ENCODE measurements around the gene ZNF354C.

The ZNF354C gene

DNA sequence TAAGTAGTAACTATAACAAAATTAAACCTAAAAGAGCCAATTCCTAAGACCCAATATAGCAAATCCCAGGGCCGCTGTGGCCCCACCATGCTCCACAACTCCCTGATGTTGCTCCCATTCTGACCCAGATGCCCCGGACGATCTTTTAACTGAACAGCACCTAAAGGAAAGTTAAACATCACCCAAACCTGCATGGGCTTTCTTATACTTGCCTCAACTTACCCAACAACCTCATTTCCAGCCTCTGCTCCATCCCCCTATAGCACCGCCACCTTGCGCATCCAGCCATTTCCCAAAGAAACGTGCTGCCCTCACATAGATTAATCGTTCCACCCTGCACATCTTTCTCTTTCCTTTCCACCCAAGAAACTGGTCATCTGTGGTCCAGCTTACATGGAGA lies 54.6 kb downstream of the ZNF354C start:
- DNase-seq = no peak

GRCh38 chr5:179115307-179115706 lies 55.1 kb downstream of the ZNF354C start:
- DNase-seq = no peak

GRCh38 chr5:179115845-179116524 lies 55.8 kb downstream of the ZNF354C start:
- DNase-seq = no peak

- no peak for DNase-seq
These were observed 58.2 kb downstream of the ZNF354C start for GRCh38 chr5:179118338-179118737.

- no peak for DNase-seq
These were observed 58.7 kb downstream of the ZNF354C start for GRCh38 chr5:179118756-179119414.

DNA sequence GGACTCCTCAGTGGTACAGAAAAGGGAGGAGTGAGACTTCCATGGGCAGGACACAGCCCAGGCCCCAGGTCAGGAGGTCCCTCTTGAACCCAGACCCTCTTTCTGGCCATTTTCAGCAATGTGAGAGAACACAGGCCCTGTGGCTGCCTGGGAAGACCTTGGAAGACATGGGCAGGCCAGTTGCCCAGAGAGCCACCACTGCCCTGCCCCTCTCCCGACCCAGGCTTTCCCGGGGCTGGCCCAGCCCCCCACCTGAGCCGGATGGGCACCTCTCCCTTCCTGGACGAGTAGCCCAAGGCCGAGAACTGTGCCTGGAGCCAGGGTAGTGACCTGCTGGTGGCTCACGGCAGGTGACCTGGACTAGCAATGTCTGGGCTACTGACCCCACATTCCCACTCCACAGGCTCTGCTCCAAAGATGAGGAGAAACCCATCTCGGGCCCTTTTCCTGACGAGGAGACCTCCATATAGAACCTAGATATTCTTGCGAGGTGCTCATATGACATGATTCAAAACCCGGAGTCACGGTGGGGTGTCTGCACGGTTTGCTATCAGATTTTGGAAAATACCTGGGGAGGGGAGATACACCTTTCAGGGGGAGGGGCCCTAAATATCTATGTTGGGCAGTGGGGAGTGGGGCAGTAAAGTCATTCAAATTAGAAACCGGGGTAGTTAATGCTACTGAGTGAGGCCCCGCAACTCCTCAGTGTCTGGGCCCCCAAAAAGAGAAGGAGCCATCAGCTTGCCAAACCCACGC lies 59.4 kb downstream of the ZNF354C start:
- no peak for DNase-seq

GRCh38 chr5:179120421-179120861 lies 60.3 kb downstream of the ZNF354C start:
- no peak for DNase-seq

- no peak for DNase-seq
These were observed 60.9 kb downstream of the ZNF354C start for GRCh38 chr5:179120951-179121666.

- no peak for DNase-seq
These were observed 61.5 kb downstream of the ZNF354C start for GRCh38 chr5:179121667-179122111.

GRCh38 chr5:179122411-179123108 lies 62.4 kb downstream of the ZNF354C start:
- no peak for DNase-seq

- DNase-seq = no peak
These were observed 62.9 kb downstream of the ZNF354C start for GRCh38 chr5:179123109-179123426.

DNA sequence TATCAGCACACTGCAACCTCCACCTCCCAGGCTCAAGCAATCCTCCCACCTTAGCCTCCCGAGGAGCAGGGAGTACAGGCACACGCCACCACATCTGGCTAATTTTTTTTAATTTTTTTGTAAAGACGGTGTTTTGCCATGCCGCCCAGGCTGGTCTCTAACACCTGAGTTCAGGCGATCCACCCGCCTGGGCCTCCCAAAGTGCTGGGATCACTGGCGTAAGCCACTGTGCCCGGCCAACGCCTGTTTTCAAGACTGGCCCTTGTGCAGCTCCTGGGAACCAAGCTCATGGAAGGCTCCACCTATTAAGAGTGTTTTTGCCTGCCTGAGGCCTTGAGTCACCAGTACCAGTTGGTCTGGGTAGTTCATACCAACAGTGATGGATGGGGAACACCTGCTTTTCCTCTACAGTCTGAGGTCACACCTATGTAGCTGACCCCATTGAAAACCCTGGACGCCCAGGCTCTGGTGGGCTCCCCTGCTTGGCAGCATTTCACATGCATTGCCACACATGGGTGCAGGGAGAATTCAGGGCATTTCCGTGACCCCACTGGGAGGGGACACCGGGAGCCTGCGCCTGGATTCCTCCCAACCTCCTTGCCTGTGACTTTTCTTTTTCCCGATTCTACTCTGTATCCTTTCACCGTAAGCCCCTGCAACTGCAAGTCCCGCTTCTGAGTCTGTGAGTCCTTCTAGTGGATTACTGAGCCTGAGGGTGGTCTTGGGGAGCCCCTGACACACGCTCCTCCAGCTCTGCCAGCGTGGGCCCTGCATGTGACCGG lies 63.5 kb downstream of the ZNF354C start:
- no peak for DNase-seq

- no peak for DNase-seq
These were observed 64.2 kb downstream of the ZNF354C start for GRCh38 chr5:179124273-179124852.

DNA sequence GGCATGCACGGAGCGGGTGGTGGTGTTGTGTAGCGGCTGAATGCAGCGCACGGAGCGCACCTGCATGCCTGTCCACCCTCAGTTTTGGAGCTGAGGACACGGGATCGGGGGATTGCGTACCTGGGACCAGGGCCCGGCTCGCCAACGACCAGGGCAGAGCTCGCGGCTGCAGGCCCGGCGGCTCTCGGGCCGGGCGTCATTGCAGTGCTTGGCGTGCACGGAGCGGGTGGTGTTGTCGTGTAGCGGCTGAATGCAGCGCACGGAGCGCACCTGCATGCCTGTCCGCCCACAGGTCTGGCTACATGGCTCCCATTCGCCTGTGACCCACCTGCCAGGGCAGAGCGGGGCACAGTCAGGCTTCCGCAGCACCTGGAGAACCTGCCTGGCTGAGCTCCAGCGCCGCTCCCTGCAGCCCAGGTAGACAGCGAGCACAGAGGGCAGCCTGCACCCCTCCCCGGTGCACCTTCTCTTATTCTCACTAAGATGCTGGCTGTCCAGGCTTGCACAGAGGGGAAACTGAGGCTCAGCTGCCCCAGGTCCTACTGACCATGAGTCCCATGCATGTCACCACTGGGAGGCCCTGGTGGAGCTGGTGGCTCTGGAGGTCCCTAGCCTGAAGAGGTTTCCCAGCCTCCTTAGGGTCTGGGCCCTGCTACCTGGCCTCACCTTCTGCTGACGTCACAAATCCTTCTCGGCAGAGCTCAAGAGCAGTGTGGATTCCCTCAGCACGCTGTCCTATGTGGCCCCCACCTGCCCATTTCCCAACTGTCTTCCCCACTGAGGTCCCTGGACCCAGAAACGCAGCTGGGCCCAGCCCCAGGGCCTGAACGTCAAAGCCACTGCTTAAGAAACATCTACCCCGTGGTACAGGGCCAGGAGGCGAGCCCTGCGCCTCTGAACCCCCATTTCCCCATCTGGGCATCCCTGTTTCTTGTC lies 64.9 kb downstream of the ZNF354C start:
- no peak for DNase-seq

DNA sequence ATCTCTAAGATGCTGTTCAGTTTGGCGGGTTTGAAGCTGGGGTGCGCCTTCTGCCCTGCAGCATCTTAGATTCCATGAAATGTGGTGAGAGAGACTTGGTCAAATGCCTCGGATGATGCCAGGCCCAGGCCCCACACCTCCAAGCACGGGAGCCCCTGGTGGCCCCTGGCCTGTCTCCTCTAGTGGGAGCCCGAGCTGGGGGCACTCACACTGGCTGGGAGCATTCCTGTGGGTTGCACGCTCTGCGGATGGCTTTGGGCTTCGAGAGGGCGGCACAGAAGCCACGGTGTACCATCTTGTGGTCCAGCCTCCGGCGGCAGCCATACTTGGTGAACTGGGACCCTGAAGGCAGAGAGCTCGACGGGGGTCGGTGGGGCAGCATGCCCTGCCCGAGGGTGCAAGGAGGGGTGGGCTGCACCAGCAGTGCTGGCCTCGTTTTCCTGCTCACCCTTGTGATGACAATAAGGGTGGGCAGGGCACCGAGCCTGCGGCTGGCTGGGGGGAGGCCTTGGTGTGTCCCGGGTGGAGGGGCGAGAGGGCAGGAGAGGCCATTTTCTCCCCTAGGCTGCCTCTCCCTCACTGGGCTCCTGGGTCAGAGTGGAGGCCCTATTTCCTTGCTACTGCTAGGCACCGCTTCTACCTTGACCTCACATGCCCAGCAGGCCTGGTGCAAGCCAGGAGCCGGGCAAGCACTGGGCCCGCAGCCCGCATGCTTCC lies 65.8 kb downstream of the ZNF354C start:
- no peak for DNase-seq

DNA sequence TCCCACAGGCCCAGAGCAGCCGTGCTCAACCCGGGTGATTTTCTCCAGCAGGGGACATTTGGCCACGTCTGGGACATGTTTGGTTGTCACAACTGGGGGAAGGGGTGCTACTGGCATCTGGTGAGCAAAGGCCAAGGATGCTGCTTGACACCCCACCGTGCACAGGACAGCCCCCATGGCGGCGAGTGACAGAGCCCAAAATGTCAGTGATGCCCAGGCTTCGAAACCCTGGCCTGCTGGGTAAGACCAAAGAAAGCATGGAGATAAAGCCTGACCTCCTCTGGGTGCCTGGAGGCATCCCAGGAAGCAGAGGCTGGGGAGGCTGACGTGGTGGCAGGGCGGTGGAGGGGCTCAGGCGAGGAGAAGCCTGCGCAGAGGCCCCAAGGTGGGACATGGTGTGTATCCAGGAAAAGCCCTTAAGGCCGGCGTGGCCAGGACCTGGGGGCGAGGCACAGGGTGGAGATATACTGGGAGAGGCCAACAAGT lies 66.4 kb downstream of the ZNF354C start:
- no peak for DNase-seq

DNA sequence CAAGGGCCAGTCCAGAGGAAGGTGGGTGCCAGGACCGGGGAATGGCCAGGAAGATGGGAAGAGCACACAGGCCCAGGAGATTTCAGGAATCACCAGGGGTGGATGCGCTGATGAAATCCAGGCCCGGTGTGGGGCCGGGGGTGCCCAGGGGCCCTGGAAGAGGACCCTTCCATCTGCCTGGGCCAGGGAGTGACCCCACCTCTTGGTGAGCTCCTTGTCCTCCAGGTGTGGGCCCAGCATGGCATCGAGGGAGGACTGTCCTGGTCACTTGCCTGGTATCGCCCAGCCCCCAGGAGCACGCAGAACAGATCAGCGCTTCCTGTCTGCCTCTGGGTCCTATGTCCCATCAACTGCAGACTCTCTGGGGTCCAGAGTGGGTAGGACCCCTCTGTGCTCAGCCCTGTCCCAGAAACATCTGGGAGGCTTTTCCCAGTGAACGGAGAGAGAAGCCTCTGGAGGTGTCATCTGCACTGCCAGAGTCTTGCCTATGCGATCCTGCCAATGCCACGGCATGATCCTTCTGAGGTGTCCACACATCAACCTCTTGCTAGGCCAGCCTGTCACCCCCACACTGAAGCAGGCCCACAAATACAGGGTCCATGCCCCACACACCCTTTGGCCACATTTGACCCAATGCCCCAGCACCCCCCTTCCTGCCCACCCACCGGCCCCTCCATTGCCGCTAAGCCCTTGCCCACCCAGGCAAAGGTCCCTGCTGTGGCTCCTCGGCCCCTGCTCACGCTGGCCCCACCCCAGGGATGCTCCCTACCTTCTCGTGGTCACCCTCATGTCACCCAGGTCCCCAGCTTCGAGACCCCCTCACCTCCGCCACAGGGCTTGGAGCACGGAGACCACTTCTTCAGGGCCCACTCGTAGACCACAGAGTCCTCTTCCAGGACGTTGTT lies 67.2 kb downstream of the ZNF354C start:
- no peak for DNase-seq

- DNase-seq = no peak
These were observed 67.8 kb downstream of the ZNF354C start for GRCh38 chr5:179128041-179128365.

Data from T-helper 9 cell (primary cell).